Measurements from ENCODE around the gene COPZ2.

DNA sequence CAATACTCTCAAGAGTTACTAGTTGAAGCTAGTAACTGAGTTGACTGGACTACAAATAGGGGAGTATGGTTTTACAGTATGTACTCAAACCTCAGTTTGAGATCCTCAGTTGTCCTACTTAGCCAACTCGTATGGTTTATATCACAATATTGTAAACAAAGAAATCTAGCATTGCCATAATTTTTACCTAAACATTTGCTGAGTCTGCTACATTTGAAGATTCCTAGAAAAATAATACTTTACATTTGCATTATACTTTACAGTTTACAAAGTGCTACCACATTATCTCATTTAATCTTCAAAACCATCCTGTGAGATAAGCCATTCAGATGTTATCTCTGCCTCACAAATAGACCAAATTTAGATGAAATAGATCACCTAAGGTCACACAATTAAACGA lies 47.3 kb upstream of the COPZ2 start:
- TF ChIP-seq, protein P1, sequence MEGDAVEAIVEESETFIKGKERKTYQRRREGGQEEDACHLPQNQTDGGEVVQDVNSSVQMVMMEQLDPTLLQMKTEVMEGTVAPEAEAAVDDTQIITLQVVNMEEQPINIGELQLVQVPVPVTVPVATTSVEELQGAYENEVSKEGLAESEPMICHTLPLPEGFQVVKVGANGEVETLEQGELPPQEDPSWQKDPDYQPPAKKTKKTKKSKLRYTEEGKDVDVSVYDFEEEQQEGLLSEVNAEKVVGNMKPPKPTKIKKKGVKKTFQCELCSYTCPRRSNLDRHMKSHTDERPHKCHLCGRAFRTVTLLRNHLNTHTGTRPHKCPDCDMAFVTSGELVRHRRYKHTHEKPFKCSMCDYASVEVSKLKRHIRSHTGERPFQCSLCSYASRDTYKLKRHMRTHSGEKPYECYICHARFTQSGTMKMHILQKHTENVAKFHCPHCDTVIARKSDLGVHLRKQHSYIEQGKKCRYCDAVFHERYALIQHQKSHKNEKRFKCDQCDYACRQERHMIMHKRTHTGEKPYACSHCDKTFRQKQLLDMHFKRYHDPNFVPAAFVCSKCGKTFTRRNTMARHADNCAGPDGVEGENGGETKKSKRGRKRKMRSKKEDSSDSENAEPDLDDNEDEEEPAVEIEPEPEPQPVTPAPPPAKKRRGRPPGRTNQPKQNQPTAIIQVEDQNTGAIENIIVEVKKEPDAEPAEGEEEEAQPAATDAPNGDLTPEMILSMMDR (IDR thresholded peaks at IDR 0.05) = no peak
- no peak for TF ChIP-seq POLR2A (IDR thresholded peaks at IDR 0.05)
